OCI-LY3 (cell line): ENCODE measurements around the gene SLC39A12.

Experiments used
- EZH2phosphoT487 ChIP-seq: fragments of 200-600 bp; shearing (Covaris generic); IDR thresholded peaks from 2 replicates; pipeline ENCODE4 v1.6.1; 2018; ENCODE audit warnings: antibody characterized with exemption, mixed run types, low read depth
- TF ChIP-seq, protein P1 (sequence below): fragments of 200-600, 300-600 bp; sonication (generic); IDR thresholded peaks from 2 replicates; pipeline ENCODE4 v1.5.1; 2014; ENCODE audit warnings: antibody characterized with exemption, low read length, low read depth

DNA sequence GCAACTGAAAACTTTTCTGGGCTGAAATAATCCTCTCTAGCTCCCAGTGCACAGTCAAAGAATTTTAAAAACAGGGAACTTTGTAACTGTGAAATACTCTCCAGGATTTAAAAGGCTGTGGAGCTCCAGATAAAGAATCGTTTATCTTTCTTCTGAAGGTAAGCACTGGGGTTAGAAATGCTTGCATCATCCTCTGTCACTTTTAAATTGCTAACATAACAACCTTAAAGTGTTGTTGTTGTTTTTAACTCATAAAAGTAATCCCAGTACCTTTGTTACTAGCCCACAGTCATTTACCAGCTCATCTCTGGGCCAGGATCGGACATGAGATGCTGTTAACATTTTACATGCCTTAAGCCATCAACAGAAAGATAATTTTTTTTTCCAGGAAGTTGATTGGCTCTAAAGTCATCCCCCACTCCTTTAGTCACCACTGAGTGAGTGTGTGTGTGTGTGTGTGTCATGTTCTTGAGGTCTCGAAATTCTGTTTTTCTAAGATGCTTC, at the start of gene SLC39A12:
- TF ChIP-seq, protein P1, sequence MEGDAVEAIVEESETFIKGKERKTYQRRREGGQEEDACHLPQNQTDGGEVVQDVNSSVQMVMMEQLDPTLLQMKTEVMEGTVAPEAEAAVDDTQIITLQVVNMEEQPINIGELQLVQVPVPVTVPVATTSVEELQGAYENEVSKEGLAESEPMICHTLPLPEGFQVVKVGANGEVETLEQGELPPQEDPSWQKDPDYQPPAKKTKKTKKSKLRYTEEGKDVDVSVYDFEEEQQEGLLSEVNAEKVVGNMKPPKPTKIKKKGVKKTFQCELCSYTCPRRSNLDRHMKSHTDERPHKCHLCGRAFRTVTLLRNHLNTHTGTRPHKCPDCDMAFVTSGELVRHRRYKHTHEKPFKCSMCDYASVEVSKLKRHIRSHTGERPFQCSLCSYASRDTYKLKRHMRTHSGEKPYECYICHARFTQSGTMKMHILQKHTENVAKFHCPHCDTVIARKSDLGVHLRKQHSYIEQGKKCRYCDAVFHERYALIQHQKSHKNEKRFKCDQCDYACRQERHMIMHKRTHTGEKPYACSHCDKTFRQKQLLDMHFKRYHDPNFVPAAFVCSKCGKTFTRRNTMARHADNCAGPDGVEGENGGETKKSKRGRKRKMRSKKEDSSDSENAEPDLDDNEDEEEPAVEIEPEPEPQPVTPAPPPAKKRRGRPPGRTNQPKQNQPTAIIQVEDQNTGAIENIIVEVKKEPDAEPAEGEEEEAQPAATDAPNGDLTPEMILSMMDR, result no peak
- no peak for TF ChIP-seq EZH2phosphoT487
